ENCODE measurements around the gene STK40. TPM values are rescaled to one million over a fixed set of nuclear protein-coding genes. Genes with fewer than 3 reads are reported as not detected.
A peak's percentile ranks its signal among the peaks of the same experiment; 100 is the strongest.

STK40 gene
- total RNA-seq, 1 donor from 2014 or later: 17.9 TPM

- DNase-seq: no peak
These were observed 41.9 kb downstream of the STK40 start for GRCh38 chr1:36343651-36344394.

DNA sequence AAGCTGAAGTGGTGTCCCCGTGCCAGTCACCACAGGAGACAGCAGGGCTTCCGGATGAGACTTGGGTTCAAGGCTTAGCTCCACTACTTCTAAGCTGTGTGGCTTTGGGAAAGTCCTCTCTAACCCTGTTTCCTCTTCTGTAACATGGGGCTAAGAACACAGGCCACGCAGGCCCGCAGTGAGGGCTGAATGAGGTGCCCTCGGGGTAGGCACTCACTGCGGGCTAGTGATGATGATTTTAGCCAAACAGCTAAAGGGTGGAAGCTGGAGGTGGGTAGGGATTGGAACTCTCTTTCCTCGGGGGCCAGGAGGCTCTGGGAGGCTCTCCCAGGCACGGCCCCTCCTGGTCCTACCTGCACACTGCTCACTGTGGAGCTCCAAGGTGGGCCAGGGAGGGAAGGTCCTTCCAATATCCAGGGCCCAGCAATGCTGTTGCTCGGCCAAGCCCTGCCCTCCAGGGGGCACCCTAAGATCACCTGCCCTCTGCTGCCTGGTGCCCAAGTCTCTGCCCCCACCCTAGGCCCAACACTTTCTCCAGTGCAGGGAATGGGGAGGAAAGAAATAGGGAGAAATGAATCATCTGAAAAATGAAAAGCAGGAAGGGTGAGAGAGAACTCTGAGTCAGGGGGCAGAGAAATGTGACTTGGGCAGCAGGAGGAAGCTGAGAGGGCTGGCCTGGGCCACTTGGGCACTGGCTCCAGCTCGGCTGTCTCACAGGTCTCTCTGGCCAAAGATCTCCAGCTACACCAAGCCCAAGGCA, 43.1 kb downstream of the STK40 start:
- DNase-seq: no peak

DNA sequence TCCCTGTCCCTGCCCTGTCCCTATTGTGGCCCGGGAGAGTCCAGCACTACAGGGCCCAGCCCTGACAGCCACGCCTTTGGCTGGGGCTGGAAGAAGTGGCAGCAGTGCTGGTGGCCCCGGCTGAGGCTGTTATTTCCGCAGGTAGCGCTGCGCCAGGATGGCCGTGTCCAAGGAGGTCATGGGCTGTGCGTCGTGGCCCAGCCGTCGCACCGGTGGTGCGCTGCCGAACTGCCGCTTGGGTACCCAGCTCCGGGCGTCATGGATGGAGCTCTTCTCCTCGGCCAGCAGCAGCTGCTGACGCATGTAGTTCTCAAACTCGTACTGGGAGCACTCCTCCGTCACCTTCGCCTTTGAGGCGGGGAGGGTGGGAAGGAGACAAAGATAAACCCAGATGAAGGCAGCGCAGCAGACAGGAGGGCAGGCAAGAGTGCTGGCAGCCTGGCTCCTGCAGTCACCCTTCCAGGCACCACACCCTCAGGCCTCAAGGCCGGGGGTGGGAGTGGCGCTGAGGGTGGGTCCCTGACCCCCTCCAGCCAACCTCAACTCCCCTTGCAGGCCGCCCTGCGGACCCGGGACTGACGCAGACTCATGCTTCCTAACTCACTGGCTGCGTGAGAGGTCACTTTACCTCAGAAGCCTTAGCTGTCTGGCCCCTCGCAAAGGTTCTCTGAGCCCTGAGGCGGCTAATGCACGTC, 44.0 kb downstream of the STK40 start:
- DNase-seq: no peak

GRCh38 chr1:36339615-36340014, 46.1 kb downstream of the STK40 start:
- no peak for DNase-seq

DNA sequence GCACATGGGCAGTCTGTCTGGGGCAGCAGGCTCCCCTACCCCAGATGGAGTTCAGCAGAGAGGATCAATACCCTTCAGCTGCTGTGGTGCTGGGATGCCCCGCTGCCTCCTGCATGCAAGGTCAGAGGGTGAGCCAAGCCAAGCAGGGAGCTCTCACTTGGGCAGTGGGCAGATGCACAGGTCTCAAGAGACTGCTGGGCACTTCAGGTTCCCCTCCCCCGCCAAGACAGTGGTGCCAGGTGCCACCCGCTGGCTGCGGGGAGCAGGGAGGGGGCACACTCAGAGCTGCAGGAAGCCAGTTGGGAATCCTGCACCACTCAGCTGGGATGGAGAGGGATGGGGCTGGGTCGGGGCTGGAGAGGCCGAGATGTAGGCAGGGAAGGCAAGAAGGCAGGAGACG, 46.5 kb downstream of the STK40 start:
- no peak for DNase-seq

DNA sequence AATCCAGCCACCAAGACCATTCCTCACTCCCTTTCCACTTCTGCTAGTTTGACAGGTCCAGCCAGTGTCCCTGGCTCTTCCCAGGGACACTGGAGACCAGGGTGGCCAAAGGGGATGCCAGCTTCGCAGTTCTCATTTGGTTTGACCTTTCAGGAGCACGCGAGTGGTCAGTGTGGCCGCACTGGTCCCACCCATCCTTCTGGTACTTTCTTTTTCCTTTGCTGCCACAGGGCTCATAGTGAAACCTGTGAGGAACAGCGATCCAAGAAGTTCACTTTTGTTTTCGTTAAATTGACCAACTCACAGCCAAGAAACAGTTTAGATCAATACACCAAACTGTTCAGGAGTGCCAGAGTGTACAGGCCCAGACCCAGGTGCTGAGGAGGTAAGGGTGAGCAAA, 47.9 kb downstream of the STK40 start:
- no peak for DNase-seq

- no peak for DNase-seq
These were observed 54.8 kb downstream of the STK40 start for GRCh38 chr1:36330940-36331339.

DNA sequence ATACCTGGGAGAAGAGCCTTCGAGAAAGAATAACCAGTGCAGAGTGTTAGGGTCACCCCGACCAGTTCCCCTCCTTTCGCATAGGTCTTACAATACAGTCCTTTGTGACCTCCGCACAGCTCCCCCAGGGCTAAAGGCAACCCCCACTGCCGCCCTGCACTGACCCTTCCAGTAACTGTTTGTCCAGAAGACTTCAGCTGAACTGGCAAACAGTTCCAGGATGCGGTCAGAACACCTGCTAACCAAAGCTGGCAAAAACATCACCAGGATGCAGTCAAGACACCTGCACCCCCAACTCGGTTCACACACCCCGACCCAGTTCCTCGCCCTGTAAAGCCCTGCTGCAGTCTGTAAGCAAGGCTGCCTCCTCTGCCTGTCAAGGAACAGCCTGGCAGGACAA, 55.9 kb downstream of the STK40 start:
- DNase-seq: no peak

- peak; percentile 30 for DNase-seq
These were observed 57.0 kb downstream of the STK40 start for GRCh38 chr1:36328713-36329112.

- DNase-seq: no peak
These were observed 57.6 kb downstream of the STK40 start for GRCh38 chr1:36328088-36328480.

DNA sequence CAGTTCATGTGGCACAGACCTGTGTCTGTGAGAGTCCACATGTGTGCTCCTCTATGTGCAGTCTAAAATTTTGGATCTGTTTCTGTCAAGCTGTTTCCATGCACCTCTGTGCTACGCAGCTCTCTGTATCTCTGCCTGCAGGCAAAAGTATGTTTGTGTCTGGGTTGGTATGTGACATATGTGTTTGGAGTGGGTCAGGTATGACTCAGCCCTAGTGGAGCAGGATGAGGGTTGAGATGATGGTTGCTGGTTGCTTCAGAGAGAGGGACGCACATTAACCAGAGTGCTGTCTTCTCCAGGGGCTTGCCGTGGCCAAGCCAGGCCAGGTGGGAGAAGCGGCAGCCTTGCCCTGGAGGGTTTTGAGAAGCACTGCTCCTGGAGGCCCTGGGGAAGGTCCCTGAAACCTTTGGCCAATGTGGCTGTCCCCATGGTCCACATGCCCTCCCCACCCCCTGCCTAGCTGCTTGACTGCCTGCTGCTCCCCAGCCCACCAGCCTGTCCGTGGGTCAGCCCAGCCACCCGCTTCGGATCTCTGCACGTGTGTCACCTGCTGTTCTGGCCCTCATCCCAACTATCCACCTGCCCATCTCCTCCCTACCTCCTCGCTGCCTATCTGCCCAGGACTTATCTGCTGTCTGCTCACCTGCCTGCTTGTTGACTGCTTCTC, 58.2 kb downstream of the STK40 start:
- no peak for DNase-seq

GRCh38 chr1:36326499-36326898, 59.2 kb downstream of the STK40 start:
- no peak for DNase-seq

DNA sequence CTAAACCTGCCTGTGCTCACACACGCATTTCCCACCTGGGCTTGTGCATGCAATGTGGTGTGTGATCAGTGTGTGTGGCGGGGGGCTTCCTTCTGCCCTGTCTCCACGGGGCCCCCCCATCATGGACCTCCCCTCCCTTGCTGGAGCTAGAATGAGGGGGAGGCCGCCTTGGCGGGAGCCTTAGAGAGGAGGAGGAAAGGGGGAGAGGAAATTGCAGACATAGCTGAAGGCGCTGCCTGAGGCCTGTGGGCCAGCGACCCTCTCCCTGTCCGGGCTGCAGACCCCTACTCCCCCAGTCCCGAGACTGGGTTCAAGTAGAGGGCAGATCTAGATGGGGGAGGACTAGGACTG, 61.4 kb downstream of the STK40 start:
- no peak for DNase-seq

- DNase-seq: peak; percentile 90
These were observed 61.9 kb downstream of the STK40 start, which contains the start of gene EVA1B for GRCh38 chr1:36323636-36324352. Gene EVA1B (minus strand): TSS chr1:36323645. CDS start chr1:36323037, 608 bp downstream.

- peak; percentile 40 for DNase-seq
These were observed 62.7 kb downstream of the STK40 start for GRCh38 chr1:36322786-36323635.

DNA sequence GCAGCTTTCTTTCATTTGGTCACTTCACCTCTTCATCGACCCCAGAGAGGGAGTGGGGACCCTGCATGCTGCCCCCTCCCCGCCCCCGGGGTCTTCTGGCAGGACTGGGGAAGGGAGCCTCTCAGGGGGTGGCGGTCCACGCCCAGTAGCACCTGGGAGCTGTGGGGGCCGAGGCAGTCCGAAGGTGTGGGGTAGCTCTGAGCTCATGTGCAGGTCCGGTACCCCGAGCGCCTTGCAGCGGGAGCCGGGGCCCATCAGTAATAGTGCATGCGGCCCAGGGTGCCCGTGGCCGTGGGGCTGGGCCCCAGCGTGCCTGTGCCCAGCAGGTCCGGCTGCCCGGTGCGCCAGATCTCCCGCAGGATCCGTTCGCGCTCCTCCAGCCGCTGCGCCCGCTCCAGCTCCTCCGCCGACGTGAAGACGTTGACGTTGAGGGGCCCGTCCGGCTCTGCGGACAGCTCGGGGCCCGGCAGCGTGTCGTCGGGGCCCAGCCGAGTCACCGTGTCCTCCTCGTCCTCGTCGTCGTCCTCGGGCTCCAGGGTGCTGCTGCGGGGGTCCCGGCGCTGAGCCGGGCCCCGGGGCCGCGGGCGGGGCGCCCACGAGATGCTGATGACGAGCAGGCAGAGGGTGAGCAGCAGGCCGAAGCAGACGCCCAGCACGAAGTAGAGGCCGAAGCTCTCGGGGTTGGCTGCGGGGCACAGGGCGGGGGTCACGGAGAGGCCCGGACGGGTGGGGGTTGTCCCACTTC, 63.5 kb downstream of the STK40 start:
- DNase-seq: no peak

GRCh38 chr1:36321119-36321951, 64.4 kb downstream of the STK40 start:
- DNase-seq: peak; percentile 95

DNA sequence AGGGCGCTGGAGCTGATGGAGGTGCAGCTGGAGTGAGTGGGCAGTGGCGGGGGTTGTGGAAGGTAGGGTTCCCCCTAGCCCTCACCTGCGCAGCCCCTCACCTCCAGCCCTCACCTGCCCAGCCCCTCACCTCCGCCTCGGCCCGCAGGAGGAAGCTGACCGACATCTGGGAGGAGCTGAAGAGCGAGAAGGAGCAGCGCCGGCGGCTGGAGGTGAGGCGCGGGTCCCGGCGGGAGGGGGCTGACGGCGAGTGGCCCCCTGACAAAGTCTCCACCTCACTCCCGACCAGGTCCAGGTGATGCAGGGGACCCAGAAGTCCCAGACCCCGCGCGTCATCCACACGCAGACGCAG, 65.0 kb downstream of the STK40 start:
- DNase-seq: no peak

GRCh38 chr1:36320291-36320761, 65.4 kb downstream of the STK40 start:
- DNase-seq: no peak
